Caco-2 (cell line): ENCODE data around the gene FABP2. TPM values are rescaled to one million over a fixed set of nuclear protein-coding genes. Genes with fewer than 3 reads are reported as not detected.

Experiments
- BruUV-seq: library from RNA; stranded (reverse); fragments of 400-500 nt; replicated peaks from 2 replicates; lab custom pipeline; 2021; lab: Mats Ljungman, UMichigan
- CTCF ChIA-PET: fragments of 300-600 bp; sonication (Branson Sonifier 250); formaldehyde crosslinking; loops from one replicate; lab custom pipeline; 2022; ENCODE audit warnings: antibody characterized with exemption; lab: Charles Lee
- POLR2A ChIA-PET: fragments of 300-600 bp; sonication (Branson Sonifier 250); formaldehyde crosslinking; loops from one replicate; lab custom pipeline; 2022; ENCODE audit warnings: antibody characterized with exemption; lab: Charles Lee
- DNase-seq, 2 experiments: peaks; one replicate each; pipeline versions ENCODE4 v3.0.0 to v3.0.0-alpha.2; 2020 to 2022
- H3K27me3 ChIP-seq: replicated peaks from 2 replicates; pipeline ENCODE4 v1.6.0; 2011; ENCODE audit warnings: low read length; ENCODE audit not compliant: control insufficient read depth, insufficient read depth
- H3K36me3 ChIP-seq: 2 replicates; pipeline ENCODE4 v1.5.1; 2011; ENCODE audit warnings: low read length; ENCODE audit not compliant: control insufficient read depth, insufficient read depth
- H3K4me1 ChIP-seq: fragments of 250-450 bp; sonication (Bioruptor Pico); 2 replicates; pipeline ENCODE4 v1.5.1; 2020; ENCODE audit warnings: mild to moderate bottlenecking
- H3K4me3 ChIP-seq: 2 replicates; pipeline ENCODE4 v1.5.1; 2011; ENCODE audit warnings: low read depth, mild to moderate bottlenecking, control low read depth, low read length
- H3K9me3 ChIP-seq: fragments of 250-450 bp; sonication (Bioruptor Pico); 2 replicates; pipeline ENCODE4 v1.5.1; 2020; ENCODE audit warnings: mild to moderate bottlenecking, moderate library complexity
- H3K27ac Mint-ChIP-seq: one replicate; pipeline ENCODE4 v1.8.0; 2022; ENCODE audit warnings: mixed read lengths; ENCODE audit not compliant: unreplicated experiment
- H3K27me3 Mint-ChIP-seq: one replicate; pipeline ENCODE4 v1.8.0; 2022; ENCODE audit warnings: mixed read lengths; ENCODE audit not compliant: insufficient read depth, unreplicated experiment
- H3K36me3 Mint-ChIP-seq: one replicate; pipeline ENCODE4 v1.8.0; 2022; ENCODE audit warnings: mild to moderate bottlenecking, mixed read lengths; ENCODE audit not compliant: insufficient read depth, unreplicated experiment
- H3K4me1 Mint-ChIP-seq: one replicate; pipeline ENCODE4 v1.8.0; 2022; ENCODE audit warnings: low read depth, mixed read lengths; ENCODE audit not compliant: unreplicated experiment
- H3K4me3 Mint-ChIP-seq: one replicate; pipeline ENCODE4 v1.8.0; 2022; ENCODE audit warnings: mild to moderate bottlenecking, moderate library complexity, mixed read lengths; ENCODE audit not compliant: unreplicated experiment
- H3K9me3 Mint-ChIP-seq: one replicate; pipeline ENCODE4 v1.8.0; 2022; ENCODE audit warnings: mixed read lengths; ENCODE audit not compliant: unreplicated experiment
- intact Hi-C: fragments of 100-400 bp; cut with micrococcal nuclease; formaldehyde crosslinking; loops from one replicate; pipeline ENCODE4 v1.10.0; 2022; ENCODE audit not compliant: unreplicated experiment
- total RNA-seq: library from RNA; stranded (reverse); gene quantifications from 2 replicates; pipeline ENCODE4 v1.2.3, GENCODE V29; 2022
- TF ChIP-seq, protein P1 (sequence below), 2 experiments: fragments of 200-600 bp in 1 of 2; IDR thresholded peaks; 1 replicate in 1 of 2; 2 replicates in 1 of 2; pipeline versions ENCODE4 v1.5.1 to v1.8.0; 2011 to 2022; ENCODE audit warnings: antibody characterized with exemption in 1 of 2, control low read depth in 1 of 2, inconsistent platforms in 1 of 2, low read depth in 1 of 2, low read length in 1 of 2, mild to moderate bottlenecking in 1 of 2, moderate library complexity in 1 of 2; ENCODE audit not compliant: insufficient read depth in 1 of 2, severe bottlenecking in 1 of 2, unreplicated experiment in 1 of 2

The FABP2 gene
- total RNA-seq, 1 experiment from 2014 or later = not detected

DNA sequence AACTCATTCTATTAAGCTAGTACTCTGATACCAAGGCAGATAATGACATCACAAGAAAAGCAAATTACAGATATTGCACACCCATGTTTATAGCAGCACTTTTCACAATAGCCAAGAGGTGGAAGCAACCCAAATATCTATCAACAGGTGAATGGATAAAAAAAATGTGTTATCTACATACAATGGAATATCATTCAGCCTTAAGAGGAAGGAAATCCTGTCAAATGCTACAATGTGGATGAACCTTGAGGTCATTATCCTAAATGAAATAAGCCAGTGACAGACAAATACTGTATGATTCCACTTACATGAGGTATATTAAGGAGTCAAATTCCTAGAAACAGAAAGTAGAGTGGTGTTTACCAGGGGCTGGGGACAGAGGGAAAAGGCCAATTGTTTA lies 14.3 kb downstream of the FABP2 start:
- Histone ChIP-seq H3K4me1 (no peaks in the 10 kb centered on the region), H3K36me3 (no peaks in the 10 kb centered on the region), H3K4me3 (no peak overlapping the region), H3K9me3 (no peaks in the 10 kb centered on the region), H3K27me3 (no peaks in the 10 kb centered on the region)
- ChIA-PET POLR2A (no interaction called here), CTCF (no interaction called here)
- no peaks in the 10 kb centered on the region for H3K36me3 Mint-ChIP-seq
- H3K9me3 Mint-ChIP-seq = no peaks in the 10 kb centered on the region
- intact Hi-C loops = no loop called here
- no peak for DNase-seq
- TF ChIP-seq, protein P1, sequence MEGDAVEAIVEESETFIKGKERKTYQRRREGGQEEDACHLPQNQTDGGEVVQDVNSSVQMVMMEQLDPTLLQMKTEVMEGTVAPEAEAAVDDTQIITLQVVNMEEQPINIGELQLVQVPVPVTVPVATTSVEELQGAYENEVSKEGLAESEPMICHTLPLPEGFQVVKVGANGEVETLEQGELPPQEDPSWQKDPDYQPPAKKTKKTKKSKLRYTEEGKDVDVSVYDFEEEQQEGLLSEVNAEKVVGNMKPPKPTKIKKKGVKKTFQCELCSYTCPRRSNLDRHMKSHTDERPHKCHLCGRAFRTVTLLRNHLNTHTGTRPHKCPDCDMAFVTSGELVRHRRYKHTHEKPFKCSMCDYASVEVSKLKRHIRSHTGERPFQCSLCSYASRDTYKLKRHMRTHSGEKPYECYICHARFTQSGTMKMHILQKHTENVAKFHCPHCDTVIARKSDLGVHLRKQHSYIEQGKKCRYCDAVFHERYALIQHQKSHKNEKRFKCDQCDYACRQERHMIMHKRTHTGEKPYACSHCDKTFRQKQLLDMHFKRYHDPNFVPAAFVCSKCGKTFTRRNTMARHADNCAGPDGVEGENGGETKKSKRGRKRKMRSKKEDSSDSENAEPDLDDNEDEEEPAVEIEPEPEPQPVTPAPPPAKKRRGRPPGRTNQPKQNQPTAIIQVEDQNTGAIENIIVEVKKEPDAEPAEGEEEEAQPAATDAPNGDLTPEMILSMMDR (IDR thresholded peaks at IDR 0.05; ENCODE audit: insufficient read depth in 1 of 2, low read depth in 1 of 2, low read length in 1 of 2, severe bottlenecking in 1 of 2, unreplicated experiment in 1 of 2) = no peak
- no peaks in the 10 kb centered on the region for H3K27me3 Mint-ChIP-seq
- H3K4me3 Mint-ChIP-seq = no peak overlapping the region
- no peak overlapping the region for H3K27ac Mint-ChIP-seq
- H3K4me1 Mint-ChIP-seq = peaks cover 5% of the 10 kb centered on the region
- BruUV-seq = no TSS peak

DNA sequence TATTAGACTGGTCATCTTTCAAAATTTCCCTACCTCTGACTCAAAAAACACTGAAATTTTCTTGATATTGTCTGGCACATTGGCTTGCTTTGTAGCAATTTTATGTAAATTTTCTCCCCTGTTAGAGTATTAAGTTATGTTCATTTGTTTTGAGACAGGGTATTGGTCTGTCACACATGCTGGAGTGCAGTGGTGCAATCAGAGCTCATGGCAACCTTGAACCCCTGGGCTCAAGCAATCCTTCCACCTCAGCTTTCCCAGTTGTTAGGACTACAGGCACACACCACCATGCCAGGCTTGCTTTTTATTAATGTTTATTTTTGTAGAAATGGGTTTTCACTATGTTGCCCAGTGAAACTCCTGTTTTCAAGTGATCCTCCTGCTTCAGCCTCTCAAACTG lies 17.5 kb downstream of the FABP2 start:
- ChIA-PET POLR2A (no interaction called here), CTCF (no interaction called here)
- H3K4me1 Mint-ChIP-seq = peaks cover 5% of the 10 kb centered on the region
- intact Hi-C loops = loop anchor here (5.0 kb wide), 1 partner anchor 277 kb away; no protein-coding TSS in a partner anchor
- no peak overlapping the region for H3K27ac Mint-ChIP-seq
- H3K36me3 ChIP-seq = no peaks in the 10 kb centered on the region
- H3K27me3 ChIP-seq = no peaks in the 10 kb centered on the region
- no peaks in the 10 kb centered on the region for H3K9me3 Mint-ChIP-seq
- H3K36me3 Mint-ChIP-seq = peaks cover 29% of the 10 kb centered on the region
- TF ChIP-seq, protein P1 (IDR thresholded peaks at IDR 0.05; ENCODE audit: insufficient read depth in 1 of 2, low read depth in 1 of 2, low read length in 1 of 2, severe bottlenecking in 1 of 2, unreplicated experiment in 1 of 2) = no peak
- no peaks in the 10 kb centered on the region for H3K9me3 ChIP-seq
- BruUV-seq = no TSS peak
- H3K4me1 ChIP-seq = no peaks in the 10 kb centered on the region
- H3K27me3 Mint-ChIP-seq = no peaks in the 10 kb centered on the region
- H3K4me3 Mint-ChIP-seq = no peak overlapping the region
- H3K4me3 ChIP-seq = no peak overlapping the region
- no peak for DNase-seq

DNA sequence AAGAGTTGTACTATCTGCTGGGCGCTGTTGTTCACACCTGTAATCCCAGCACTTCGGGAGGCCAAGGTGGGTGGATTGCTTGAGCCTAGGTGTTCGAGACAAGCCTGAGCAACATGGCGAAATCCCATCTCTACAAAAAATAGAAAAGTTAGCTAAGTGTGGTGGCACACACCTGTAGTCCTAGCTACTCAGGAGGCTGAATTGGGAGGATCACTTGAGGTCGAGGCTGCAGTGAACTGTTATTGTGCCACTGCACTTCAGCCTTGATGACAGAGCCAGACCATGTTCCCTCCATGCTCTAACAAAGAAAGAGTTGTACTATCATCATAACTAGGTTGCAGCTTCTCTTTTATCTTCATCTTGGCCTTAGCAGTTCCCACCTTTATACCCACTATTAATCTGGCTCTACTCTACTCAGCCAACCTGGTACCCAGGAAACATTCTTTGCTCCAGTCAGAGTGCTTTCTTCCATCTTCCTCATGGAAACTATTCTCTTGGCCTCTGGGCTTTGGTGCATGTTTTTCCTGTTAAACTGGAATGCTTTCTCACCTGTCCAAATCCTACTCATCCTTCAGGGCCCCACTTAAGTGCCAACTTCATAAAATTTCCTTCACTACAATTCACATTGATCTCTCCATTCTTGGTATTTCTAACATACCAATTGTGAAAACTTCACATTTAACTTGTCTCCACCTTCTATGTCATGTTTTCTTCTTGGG lies 18.2 kb downstream of the FABP2 start:
- Mint-ChIP-seq H3K27me3 (no peaks in the 10 kb centered on the region), H3K9me3 (no peaks in the 10 kb centered on the region), H3K27ac (no peak overlapping the region), H3K4me3 (no peak overlapping the region), H3K36me3 (peaks cover 36% of the 10 kb centered on the region), H3K4me1 (peaks cover 5% of the 10 kb centered on the region)
- CTCF ChIA-PET = no interaction called here
- H3K4me1 ChIP-seq = no peaks in the 10 kb centered on the region
- BruUV-seq = no TSS peak
- H3K4me3 ChIP-seq = no peak overlapping the region
- TF ChIP-seq, protein P1 (IDR thresholded peaks at IDR 0.05; ENCODE audit: insufficient read depth in 1 of 2, low read depth in 1 of 2, low read length in 1 of 2, severe bottlenecking in 1 of 2, unreplicated experiment in 1 of 2) = no peak
- H3K36me3 ChIP-seq = no peaks in the 10 kb centered on the region
- intact Hi-C loops = loop anchor here (5.0 kb wide), 1 partner anchor 276 kb away; no protein-coding TSS in a partner anchor
- H3K27me3 ChIP-seq = no peaks in the 10 kb centered on the region
- POLR2A ChIA-PET = no interaction called here
- no peak for DNase-seq
- H3K9me3 ChIP-seq = no peaks in the 10 kb centered on the region
